ENCODE data around the gene PHF12. TPM values are rescaled to one million over a fixed set of nuclear protein-coding genes. Genes with fewer than 3 reads are reported as not detected.

PHF12 gene
- total and polyA plus RNA-seq, 2 experiments from 2014 or later, result 19.7 to 41.0 TPM

DNA sequence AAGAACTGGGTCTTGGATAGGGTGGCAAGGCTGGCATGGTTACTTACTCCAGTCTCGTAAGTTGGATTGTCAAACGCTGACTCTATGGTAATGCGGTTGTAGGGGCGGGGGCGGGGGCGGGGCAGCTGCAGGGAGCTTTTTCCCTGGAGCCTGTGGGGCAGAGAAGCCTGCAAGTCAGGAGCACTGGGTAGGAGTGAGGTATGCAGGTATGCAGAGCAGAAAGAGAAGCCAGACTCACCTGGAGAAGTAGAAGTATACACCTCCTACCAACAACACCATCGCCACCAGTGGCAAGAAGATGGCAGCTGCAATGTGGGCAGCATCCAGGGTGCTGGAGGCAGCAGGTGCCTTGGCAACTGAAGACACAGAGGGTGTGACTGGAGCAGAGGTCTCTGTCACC, 4.8 kb upstream of the PHF12 start:
- H3K27me3 ChIP-seq (ENCODE audit: insufficient read depth), result no peaks in the 10 kb centered on the region
- Mint-ChIP-seq H3K27ac (peak overlapping the region; percentile 58; the same call in 1 of the 2 replicates), H3K4me3 (no peak overlapping the region), H3K27me3 (ENCODE audit: insufficient read depth, low read depth, poor library complexity) (peaks cover 2% of the 10 kb centered on the region), H3K9me3 (no peaks in the 10 kb centered on the region), H3K36me3 (ENCODE audit: low read depth) (no peaks in the 10 kb centered on the region), H3K4me1 (peaks cover 15% of the 10 kb centered on the region)
- H3K4me1 ChIP-seq (ENCODE audit: insufficient read depth), result peaks cover 7% of the 10 kb centered on the region; the same call in 1 of the 2 replicates
- TF ChIP-seq, protein P1, sequence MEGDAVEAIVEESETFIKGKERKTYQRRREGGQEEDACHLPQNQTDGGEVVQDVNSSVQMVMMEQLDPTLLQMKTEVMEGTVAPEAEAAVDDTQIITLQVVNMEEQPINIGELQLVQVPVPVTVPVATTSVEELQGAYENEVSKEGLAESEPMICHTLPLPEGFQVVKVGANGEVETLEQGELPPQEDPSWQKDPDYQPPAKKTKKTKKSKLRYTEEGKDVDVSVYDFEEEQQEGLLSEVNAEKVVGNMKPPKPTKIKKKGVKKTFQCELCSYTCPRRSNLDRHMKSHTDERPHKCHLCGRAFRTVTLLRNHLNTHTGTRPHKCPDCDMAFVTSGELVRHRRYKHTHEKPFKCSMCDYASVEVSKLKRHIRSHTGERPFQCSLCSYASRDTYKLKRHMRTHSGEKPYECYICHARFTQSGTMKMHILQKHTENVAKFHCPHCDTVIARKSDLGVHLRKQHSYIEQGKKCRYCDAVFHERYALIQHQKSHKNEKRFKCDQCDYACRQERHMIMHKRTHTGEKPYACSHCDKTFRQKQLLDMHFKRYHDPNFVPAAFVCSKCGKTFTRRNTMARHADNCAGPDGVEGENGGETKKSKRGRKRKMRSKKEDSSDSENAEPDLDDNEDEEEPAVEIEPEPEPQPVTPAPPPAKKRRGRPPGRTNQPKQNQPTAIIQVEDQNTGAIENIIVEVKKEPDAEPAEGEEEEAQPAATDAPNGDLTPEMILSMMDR (conservative IDR thresholded peaks at IDR 0.05; ENCODE audit: low read depth in 2 of 2), result no peak
- TF ChIP-seq ZNF114 (CRISPR knock-in tag; IDR thresholded peaks at IDR 0.05) (no peak), EZH2phosphoT487 (IDR thresholded peaks at IDR 0.05; ENCODE audit: unreplicated experiment) (no peak), STAT1 (IDR thresholded peaks at IDR 0.05; ENCODE audit: unreplicated experiment) (no peak), JUNB (IDR thresholded peaks at IDR 0.05; ENCODE audit: unreplicated experiment) (no peak), NANOG (IDR thresholded peaks at IDR 0.05; ENCODE audit: borderline replicate concordance) (no peak)
- TF ChIP-seq, protein P2, sequence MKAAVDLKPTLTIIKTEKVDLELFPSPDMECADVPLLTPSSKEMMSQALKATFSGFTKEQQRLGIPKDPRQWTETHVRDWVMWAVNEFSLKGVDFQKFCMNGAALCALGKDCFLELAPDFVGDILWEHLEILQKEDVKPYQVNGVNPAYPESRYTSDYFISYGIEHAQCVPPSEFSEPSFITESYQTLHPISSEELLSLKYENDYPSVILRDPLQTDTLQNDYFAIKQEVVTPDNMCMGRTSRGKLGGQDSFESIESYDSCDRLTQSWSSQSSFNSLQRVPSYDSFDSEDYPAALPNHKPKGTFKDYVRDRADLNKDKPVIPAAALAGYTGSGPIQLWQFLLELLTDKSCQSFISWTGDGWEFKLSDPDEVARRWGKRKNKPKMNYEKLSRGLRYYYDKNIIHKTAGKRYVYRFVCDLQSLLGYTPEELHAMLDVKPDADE (IDR thresholded peaks at IDR 0.05), result no peak
- no peak overlapping the region for H2AFZ ChIP-seq
- DNase-seq (ENCODE audit: low spot score) (peak; percentile 57), ATAC-seq (peak; percentile 1; the same call in 2 of the 3 replicates)
- H3K27ac ChIP-seq (ENCODE audit: low read depth), result no peak overlapping the region
- H3K4me3 ChIP-seq, result no peak overlapping the region
- no peak overlapping the region for H3K4me2 ChIP-seq
- H3K79me2 ChIP-seq (replicated peaks; ENCODE audit: insufficient read depth), result no peaks in the 10 kb centered on the region
- 0 out of 2 replicates have a peak, but pooled peaks cover 10% of the 10 kb centered on the region for H3F3A ChIP-seq (replicated peaks; ENCODE audit: low read depth)
- no peaks in the 10 kb centered on the region for H3K9me2 ChIP-seq (ENCODE audit: insufficient read depth)
- no peaks in the 10 kb centered on the region for H3K36me3 ChIP-seq (ENCODE audit: insufficient read depth)
- no peaks in the 10 kb centered on the region for H4K20me1 ChIP-seq (replicated peaks; ENCODE audit: insufficient read depth)

DNA sequence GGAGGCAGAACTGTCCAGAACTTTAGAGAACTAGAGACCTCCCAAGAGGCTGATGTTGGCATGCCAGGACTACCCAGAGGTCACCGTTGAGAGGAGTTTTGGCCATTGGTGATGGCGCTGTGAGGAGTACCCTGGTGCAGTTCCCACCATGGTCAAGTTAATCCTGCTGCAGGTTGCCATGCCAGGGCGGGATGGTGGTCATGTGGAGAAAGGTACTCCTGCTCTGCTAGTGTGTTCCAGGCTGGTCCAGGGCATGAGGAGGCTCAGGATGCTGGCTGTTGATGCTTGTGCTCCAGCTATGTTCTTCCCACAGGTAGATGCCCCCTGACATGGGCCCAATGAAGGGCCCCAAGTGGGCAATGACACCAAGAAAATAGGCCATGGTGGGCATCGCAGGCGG, 4.1 kb upstream of the PHF12 start:
- peaks cover 5% of the 10 kb centered on the region for H3K79me2 ChIP-seq (replicated peaks; ENCODE audit: insufficient read depth)
- ATAC-seq (no peak), DNase-seq (ENCODE audit: low spot score) (no peak)
- no peaks in the 10 kb centered on the region for H3K36me3 Mint-ChIP-seq (ENCODE audit: low read depth)
- no peak overlapping the region for H3K27ac Mint-ChIP-seq
- H3K4me3 Mint-ChIP-seq, result no peak overlapping the region
- peaks cover 2% of the 10 kb centered on the region for H3K27me3 Mint-ChIP-seq (ENCODE audit: insufficient read depth, low read depth, poor library complexity)
- peaks cover 15% of the 10 kb centered on the region for H3K4me1 Mint-ChIP-seq
- no peaks in the 10 kb centered on the region for H4K20me1 ChIP-seq (replicated peaks; ENCODE audit: insufficient read depth)
- TF ChIP-seq POLR2AphosphoS5 (IDR thresholded peaks at IDR 0.05; ENCODE audit: low read depth) (no peak), STAT1 (IDR thresholded peaks at IDR 0.05; ENCODE audit: unreplicated experiment) (no peak), ZNF114 (CRISPR knock-in tag; IDR thresholded peaks at IDR 0.05) (no peak), EZH2phosphoT487 (IDR thresholded peaks at IDR 0.05; ENCODE audit: unreplicated experiment) (no peak)
- no peak overlapping the region for H3K4me3 ChIP-seq
- H3K4me1 ChIP-seq (ENCODE audit: insufficient read depth), result peaks cover 7% of the 10 kb centered on the region; the same call in 1 of the 2 replicates
- no peaks in the 10 kb centered on the region for H3K27me3 ChIP-seq (ENCODE audit: insufficient read depth)
- H3K27ac ChIP-seq (ENCODE audit: low read depth), result no peak overlapping the region
- 0 out of 2 replicates have a peak, but pooled peaks cover 11% of the 10 kb centered on the region for H3F3A ChIP-seq (replicated peaks; ENCODE audit: low read depth)
- H3K9me2 ChIP-seq (ENCODE audit: insufficient read depth), result no peaks in the 10 kb centered on the region
- H3K4me2 ChIP-seq, result no peak overlapping the region
- no peaks in the 10 kb centered on the region for H3K9me3 Mint-ChIP-seq
- H2AFZ ChIP-seq, result no peak overlapping the region
- no peaks in the 10 kb centered on the region for H3K36me3 ChIP-seq (ENCODE audit: insufficient read depth)

Data from GM23338 (cell line).